ENCODE results near the gene PITX3.
"Not testable (repeated sequence)": the region's sequence is repeated elsewhere in the genome, so short reads cannot be mapped to it uniquely, and the experiment has no call there.

The PITX3 gene

GRCh38 chr10:102222797-102223196, 18.5 kb downstream of the PITX3 start:
- ChIA-PET CTCF (no interaction called here), POLR2A (no interaction called here)
- DNase-seq (ENCODE audit: low read depth, low spot score), result no peak
- no peak for TF ChIP-seq CTCF (IDR thresholded peaks at IDR 0.05; ENCODE audit: insufficient read depth, low read length, missing control alignments)
- H3K4me3 ChIP-seq (ENCODE audit: low read depth, low read length), result no peak overlapping the region

GRCh38 chr10:102220612-102221011, 20.7 kb downstream of the PITX3 start:
- POLR2A ChIA-PET, result no interaction called here
- H3K4me3 ChIP-seq (ENCODE audit: low read depth, low read length), result no peak overlapping the region
- TF ChIP-seq CTCF (IDR thresholded peaks at IDR 0.05; ENCODE audit: insufficient read depth, low read length, missing control alignments), result no peak
- CTCF ChIA-PET, result interaction anchor here (0.6 to 4.9 kb wide), 7 partner anchors 8 to 440 kb away, joined by 3 to 37 read pairs (median 3); no protein-coding TSS in a partner anchor
- no peak for DNase-seq (ENCODE audit: low read depth, low spot score)

- ChIA-PET POLR2A (no interaction called here), CTCF (interaction anchor here (0.9 to 4.9 kb wide), 2 partner anchors 11 to 180 kb away, joined by 3 to 37 read pairs; no protein-coding TSS in a partner anchor)
- TF ChIP-seq CTCF (IDR thresholded peaks at IDR 0.05; ENCODE audit: insufficient read depth, low read length, missing control alignments), result no peak
- DNase-seq (ENCODE audit: low read depth, low spot score), result no peak
- no peak overlapping the region for H3K4me3 ChIP-seq (ENCODE audit: low read depth, low read length)
These were observed 21.9 kb downstream of the PITX3 start for GRCh38 chr10:102219370-102219769.

DNA sequence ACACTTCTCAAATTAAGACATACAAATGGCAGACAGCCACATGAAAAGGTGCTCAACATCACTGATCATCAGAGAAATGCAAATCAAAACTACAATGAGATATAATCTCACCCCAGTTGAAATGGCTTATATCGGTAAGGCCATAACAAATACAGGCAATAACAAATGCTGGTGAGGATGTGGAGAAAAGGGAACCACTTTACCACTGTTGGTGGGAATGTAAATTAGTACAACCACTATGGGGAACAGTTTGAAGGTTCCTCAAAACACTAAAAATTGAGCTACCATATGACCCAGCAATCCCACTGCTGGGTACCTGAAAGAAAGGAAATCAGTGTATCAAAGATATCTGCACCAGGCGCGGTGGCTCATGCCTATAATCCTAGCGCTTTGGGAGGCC, 27.7 kb downstream of the PITX3 start:
- POLR2A ChIA-PET; H3K4me3 ChIP-seq (ENCODE audit: low read depth, low read length); DNase-seq (ENCODE audit: low read depth, low spot score): not testable (repeated sequence)
- CTCF ChIA-PET, result interaction anchor here (1.0 to 1.7 kb wide), 2 partner anchors 138 to 186 kb away, joined by 3 to 4 read pairs; no protein-coding TSS in a partner anchor

GRCh38 chr10:102211615-102212299, 29.6 kb downstream of the PITX3 start:
- TF ChIP-seq CTCF (IDR thresholded peaks at IDR 0.05; ENCODE audit: insufficient read depth, low read length, missing control alignments), result no peak
- CTCF ChIA-PET, result interaction anchor here (0.7 to 2.5 kb wide), 6 partner anchors 9 to 263 kb away, joined by 3 to 5 read pairs (median 4); no protein-coding TSS in a partner anchor
- POLR2A ChIA-PET, result no interaction called here
- no peak overlapping the region for H3K4me3 ChIP-seq (ENCODE audit: low read depth, low read length)
- no peak for DNase-seq (ENCODE audit: low read depth, low spot score)

DNA sequence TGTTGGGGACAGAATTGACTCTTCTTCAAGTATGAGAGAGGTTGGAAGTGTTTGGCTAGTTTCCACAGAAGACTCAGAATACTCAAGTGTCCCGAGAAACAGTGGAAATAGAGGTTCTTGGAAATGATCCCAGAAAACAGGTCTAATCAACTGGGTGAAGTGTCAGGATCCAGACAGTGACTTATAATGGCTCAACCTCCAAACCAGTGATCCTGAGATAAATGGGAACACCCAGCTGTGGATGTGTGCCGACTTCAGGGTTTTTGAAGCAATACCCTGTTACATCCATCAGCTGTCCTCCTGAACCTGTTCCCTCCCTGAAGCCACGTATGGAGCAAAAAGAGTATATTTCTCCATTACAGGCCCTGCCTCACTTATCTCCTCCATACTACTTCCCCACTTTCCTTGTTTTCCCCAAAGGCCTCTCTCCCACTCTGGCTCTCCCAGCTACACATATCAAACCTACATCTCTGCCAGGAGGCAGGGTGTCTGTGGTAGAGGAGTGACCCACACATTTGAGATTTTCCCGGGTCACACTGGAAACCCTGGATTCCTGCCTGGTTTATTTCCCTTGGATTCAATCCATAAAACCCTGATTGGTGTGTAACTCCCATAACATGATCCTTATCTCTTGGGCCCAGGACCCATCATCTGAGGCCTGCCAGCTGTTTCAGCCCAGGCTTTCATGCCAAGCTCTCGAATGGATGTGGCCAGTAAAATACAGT, 32.8 kb downstream of the PITX3 start:
- CTCF ChIA-PET, result interaction anchor here (0.9 to 2.3 kb wide), 3 partner anchors 21 to 143 kb away, joined by 3 to 10 read pairs (median 5); no protein-coding TSS in a partner anchor
- POLR2A ChIA-PET, result interaction anchor here (0.7 kb wide), 1 partner anchor 169 kb away, joined by 3 read pairs; no protein-coding TSS in a partner anchor

More for the DNA sequence above, 32.8 kb downstream of the PITX3 start:
- DNase-seq (ENCODE audit: low read depth, low spot score), result no peak
- H3K4me3 ChIP-seq (ENCODE audit: low read depth, low read length), result no peak overlapping the region
- no peak for TF ChIP-seq CTCF (IDR thresholded peaks at IDR 0.05; ENCODE audit: insufficient read depth, low read length, missing control alignments)
